Measurements from ENCODE around the gene CDC34. TPM values are rescaled to one million over a fixed set of nuclear protein-coding genes. Genes with fewer than 3 reads are reported as not detected.

Gene CDC34
- total and polyA plus RNA-seq, 9 of the 15 experiments (the other 6 are each of a cell fraction or from before 2014, with no cell fraction given) = 0.80 to 203 (median 65.5) TPM

DNA sequence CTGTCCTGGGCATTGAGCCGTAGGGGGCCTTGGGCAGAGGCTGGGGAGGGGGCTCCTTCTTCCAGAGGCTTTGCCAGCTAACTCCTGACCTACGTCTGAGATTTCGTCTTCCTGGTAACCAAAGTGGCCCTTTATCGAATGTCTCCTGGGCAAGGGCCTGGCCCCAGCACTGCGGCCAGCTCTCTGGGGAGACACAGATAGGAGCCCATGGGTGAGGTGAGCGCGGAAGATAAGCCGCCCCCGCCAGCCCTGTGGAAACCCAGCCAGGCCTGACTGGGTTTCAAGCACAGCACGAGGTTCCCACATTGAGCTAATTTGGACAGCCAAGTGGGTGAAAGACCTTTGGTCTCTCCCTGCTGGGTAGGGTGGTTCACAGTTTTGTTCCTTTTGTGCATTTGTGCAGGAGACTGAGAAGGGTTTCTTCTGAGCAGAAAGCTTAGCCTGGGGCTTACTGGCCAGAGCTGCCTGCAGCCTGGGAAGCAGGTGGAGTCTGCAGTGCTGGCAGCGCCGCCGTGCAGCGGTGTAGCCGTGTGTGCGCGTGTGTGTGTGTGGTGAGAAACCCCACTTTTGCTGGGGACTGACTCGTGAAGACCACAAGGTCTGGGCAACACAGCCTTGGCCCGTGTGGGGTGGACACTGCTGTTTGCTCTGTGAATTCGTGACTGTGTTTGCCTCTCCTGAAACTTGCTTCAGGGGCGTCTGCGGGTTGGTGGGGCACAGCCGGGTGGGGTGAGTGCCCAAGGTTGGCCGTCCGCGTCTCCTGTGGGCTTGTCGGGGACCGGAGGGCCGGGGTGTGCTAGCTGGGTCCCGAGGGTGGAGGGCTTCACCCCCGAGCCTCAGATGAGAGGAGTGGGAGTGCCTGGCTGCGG is 43.3 kb downstream of the CDC34 start (continued):
- TF ChIP-seq NR2C2 (CRISPR knock-in tag; IDR thresholded peaks at IDR 0.05) = no peak
- TF ChIP-seq NR2C2 (tag; IDR thresholded peaks at IDR 0.05) = 0 out of 2 replicates have a peak, but pooled peaks have one; percentile 17
- TF ChIP-seq ZNF583 (CRISPR knock-in tag; IDR thresholded peaks at IDR 0.05) = peak; percentile 67
- TF ChIP-seq CBX1 (IDR thresholded peaks at IDR 0.05; ENCODE audit: low read depth) = no peak
- no peak for TF ChIP-seq TGIF2 (CRISPR knock-in tag; IDR thresholded peaks at IDR 0.05)
- TF ChIP-seq MXI1 (IDR thresholded peaks at IDR 0.05; ENCODE audit: low read depth, low read length) = peak; percentile 91
- no peak for TF ChIP-seq GATAD2A (IDR thresholded peaks at IDR 0.05)
- peak; percentile 30 for TF ChIP-seq TBP (optimal IDR thresholded peaks at IDR 0.05; ENCODE audit: low read depth, low read length)
- no peak for TF ChIP-seq CBX2 (IDR thresholded peaks at IDR 0.05; ENCODE audit: insufficient read depth, low read length, poor library complexity, severe bottlenecking)
- no peak for TF ChIP-seq NFYB (IDR thresholded peaks at IDR 0.05; ENCODE audit: extremely low read depth, insufficient read length)
- TF ChIP-seq MECOM (CRISPR knock-in tag; IDR thresholded peaks at IDR 0.05) = no peak
- no peak for TF ChIP-seq ZSCAN32 (CRISPR knock-in tag; IDR thresholded peaks at IDR 0.05)
- TF ChIP-seq BCL6 (CRISPR knock-in tag; IDR thresholded peaks at IDR 0.05) = no peak
- no peak for TF ChIP-seq TCFL5 (CRISPR knock-in tag; conservative IDR thresholded peaks at IDR 0.05)
- TF ChIP-seq ELK1 (CRISPR knock-in tag; IDR thresholded peaks at IDR 0.05) = no peak
- peak; percentile 71; the same call in 1 of the 2 replicates for TF ChIP-seq ZKSCAN8 (CRISPR knock-in tag; IDR thresholded peaks at IDR 0.05)
- TF ChIP-seq GABPB2 (CRISPR knock-in tag; conservative IDR thresholded peaks at IDR 0.05) = no peak
- no peak for TF ChIP-seq E2F8 (IDR thresholded peaks at IDR 0.05; ENCODE audit: low read depth, partially characterized antibody)
- no peak for TF ChIP-seq ZNF507 (tag; conservative IDR thresholded peaks at IDR 0.05)
- peak; percentile 78 to 87; a peak in 3 of 4 replicates for TF ChIP-seq ARNT (IDR thresholded peaks at IDR 0.05)
- TF ChIP-seq KDM1A (IDR thresholded peaks at IDR 0.05) = peak; percentile 99
- peak; percentile 92 for TF ChIP-seq DMBX1 (CRISPR knock-in tag; IDR thresholded peaks at IDR 0.05; ENCODE audit: borderline replicate concordance)
- no peak for TF ChIP-seq BACH1 (tag; IDR thresholded peaks at IDR 0.05)
- TF ChIP-seq HNRNPL (IDR thresholded peaks at IDR 0.05; ENCODE audit: low read depth, low read length) = no peak
- TF ChIP-seq ZNF140 (CRISPR knock-in tag; IDR thresholded peaks at IDR 0.05) = no peak
- peak; percentile 99 for TF ChIP-seq TCF3 (CRISPR knock-in tag; IDR thresholded peaks at IDR 0.05)
- no peak for TF ChIP-seq IFI16 (CRISPR knock-in tag; IDR thresholded peaks at IDR 0.05)
- no peak for TF ChIP-seq KAT2B (IDR thresholded peaks at IDR 0.05; ENCODE audit: low read depth, low read length)

Data from K562 (cell line).